ENCODE data around the gene TMPRSS4. TPM values are rescaled to one million over a fixed set of nuclear protein-coding genes. Genes with fewer than 3 reads are reported as not detected.
A peak's percentile ranks its signal among the peaks of the same experiment; 100 is the strongest.

Gene TMPRSS4
- total RNA-seq, 1 experiment from 2014 or later: 1.4 TPM

DNA sequence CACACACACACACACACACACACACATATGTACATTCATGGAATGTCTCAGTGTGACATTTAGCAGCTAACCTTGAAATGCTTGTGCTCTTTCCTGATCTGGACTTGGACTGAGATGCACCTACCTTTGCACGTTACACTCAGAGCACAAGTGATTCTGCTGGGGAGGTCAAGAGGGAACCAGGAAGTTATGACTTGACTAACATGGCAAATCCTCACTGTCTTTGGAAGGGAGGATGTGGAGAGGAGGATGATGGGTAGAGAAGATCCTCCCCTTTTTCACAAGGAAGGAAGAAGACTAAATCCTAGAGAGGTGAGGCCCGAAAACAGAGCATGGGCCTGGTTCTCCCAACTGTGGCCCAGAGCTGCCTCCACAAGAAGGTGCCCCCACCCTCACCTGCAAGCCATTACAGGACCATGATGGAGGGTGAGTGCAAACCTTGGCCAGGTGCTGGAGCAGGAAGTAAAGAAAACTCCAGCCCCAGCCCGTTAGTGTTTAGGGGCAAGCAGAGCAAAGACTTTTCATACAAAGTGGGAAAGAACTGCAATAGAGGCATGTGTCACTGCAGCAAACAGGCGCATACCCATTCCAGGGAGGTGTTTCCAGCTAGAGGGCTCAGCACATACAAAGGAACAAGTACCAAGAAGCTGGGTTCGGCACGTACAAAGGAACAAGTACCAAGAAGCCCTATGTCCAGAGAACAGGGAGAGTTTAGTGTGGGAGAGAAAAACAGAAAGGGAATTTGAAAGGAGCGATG lies 49.4 kb downstream of the TMPRSS4 start (continued):
- TF ChIP-seq, protein P1, sequence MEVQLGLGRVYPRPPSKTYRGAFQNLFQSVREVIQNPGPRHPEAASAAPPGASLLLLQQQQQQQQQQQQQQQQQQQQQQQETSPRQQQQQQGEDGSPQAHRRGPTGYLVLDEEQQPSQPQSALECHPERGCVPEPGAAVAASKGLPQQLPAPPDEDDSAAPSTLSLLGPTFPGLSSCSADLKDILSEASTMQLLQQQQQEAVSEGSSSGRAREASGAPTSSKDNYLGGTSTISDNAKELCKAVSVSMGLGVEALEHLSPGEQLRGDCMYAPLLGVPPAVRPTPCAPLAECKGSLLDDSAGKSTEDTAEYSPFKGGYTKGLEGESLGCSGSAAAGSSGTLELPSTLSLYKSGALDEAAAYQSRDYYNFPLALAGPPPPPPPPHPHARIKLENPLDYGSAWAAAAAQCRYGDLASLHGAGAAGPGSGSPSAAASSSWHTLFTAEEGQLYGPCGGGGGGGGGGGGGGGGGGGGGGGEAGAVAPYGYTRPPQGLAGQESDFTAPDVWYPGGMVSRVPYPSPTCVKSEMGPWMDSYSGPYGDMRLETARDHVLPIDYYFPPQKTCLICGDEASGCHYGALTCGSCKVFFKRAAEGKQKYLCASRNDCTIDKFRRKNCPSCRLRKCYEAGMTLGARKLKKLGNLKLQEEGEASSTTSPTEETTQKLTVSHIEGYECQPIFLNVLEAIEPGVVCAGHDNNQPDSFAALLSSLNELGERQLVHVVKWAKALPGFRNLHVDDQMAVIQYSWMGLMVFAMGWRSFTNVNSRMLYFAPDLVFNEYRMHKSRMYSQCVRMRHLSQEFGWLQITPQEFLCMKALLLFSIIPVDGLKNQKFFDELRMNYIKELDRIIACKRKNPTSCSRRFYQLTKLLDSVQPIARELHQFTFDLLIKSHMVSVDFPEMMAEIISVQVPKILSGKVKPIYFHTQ (CRISPR knock-in tag; IDR thresholded peaks at IDR 0.05): peak; percentile 46; the same call in 1 of the 2 replicates
- TF ChIP-seq, protein P2, sequence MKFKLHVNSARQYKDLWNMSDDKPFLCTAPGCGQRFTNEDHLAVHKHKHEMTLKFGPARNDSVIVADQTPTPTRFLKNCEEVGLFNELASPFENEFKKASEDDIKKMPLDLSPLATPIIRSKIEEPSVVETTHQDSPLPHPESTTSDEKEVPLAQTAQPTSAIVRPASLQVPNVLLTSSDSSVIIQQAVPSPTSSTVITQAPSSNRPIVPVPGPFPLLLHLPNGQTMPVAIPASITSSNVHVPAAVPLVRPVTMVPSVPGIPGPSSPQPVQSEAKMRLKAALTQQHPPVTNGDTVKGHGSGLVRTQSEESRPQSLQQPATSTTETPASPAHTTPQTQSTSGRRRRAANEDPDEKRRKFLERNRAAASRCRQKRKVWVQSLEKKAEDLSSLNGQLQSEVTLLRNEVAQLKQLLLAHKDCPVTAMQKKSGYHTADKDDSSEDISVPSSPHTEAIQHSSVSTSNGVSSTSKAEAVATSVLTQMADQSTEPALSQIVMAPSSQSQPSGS (CRISPR knock-in tag; IDR thresholded peaks at IDR 0.05; ENCODE audit: borderline replicate concordance, low read depth): no peak
- no peak for TF ChIP-seq HMGA2 (CRISPR knock-in tag; IDR thresholded peaks at IDR 0.05)
- TF ChIP-seq, protein P3, sequence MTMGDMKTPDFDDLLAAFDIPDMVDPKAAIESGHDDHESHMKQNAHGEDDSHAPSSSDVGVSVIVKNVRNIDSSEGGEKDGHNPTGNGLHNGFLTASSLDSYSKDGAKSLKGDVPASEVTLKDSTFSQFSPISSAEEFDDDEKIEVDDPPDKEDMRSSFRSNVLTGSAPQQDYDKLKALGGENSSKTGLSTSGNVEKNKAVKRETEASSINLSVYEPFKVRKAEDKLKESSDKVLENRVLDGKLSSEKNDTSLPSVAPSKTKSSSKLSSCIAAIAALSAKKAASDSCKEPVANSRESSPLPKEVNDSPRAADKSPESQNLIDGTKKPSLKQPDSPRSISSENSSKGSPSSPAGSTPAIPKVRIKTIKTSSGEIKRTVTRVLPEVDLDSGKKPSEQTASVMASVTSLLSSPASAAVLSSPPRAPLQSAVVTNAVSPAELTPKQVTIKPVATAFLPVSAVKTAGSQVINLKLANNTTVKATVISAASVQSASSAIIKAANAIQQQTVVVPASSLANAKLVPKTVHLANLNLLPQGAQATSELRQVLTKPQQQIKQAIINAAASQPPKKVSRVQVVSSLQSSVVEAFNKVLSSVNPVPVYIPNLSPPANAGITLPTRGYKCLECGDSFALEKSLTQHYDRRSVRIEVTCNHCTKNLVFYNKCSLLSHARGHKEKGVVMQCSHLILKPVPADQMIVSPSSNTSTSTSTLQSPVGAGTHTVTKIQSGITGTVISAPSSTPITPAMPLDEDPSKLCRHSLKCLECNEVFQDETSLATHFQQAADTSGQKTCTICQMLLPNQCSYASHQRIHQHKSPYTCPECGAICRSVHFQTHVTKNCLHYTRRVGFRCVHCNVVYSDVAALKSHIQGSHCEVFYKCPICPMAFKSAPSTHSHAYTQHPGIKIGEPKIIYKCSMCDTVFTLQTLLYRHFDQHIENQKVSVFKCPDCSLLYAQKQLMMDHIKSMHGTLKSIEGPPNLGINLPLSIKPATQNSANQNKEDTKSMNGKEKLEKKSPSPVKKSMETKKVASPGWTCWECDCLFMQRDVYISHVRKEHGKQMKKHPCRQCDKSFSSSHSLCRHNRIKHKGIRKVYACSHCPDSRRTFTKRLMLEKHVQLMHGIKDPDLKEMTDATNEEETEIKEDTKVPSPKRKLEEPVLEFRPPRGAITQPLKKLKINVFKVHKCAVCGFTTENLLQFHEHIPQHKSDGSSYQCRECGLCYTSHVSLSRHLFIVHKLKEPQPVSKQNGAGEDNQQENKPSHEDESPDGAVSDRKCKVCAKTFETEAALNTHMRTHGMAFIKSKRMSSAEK (CRISPR knock-in tag; IDR thresholded peaks at IDR 0.05; ENCODE audit: borderline replicate concordance): peak; percentile 55; the same call in 1 of the 2 replicates
- TF ChIP-seq ZNF121 (CRISPR knock-in tag; IDR thresholded peaks at IDR 0.05): no peak
- TF ChIP-seq ZNF671 (CRISPR knock-in tag; IDR thresholded peaks at IDR 0.05): peak; percentile 80; the same call in 1 of the 2 replicates

DNA sequence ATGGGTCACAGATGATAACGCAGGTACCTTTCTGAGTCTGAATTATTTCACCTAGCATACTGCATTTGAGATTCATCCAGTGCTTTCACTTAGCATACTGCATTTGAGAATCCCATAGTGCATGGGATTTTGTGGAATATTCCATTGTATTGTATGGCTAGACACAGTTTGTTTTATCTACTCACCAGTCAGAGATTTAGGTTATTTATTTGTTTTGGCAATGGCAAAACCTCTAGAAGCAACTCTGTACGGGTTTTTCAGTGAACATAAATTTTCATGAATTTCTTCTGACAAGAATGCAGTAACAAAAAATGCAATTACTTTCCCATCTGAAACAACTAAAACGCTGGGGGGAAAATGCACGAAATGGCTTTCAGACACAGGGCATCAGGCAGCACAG lies 51.4 kb downstream of the TMPRSS4 start:
- TF ChIP-seq TCF7 (CRISPR knock-in tag; IDR thresholded peaks at IDR 0.05; ENCODE audit: low read depth): no peak
- TF ChIP-seq, protein P4, sequence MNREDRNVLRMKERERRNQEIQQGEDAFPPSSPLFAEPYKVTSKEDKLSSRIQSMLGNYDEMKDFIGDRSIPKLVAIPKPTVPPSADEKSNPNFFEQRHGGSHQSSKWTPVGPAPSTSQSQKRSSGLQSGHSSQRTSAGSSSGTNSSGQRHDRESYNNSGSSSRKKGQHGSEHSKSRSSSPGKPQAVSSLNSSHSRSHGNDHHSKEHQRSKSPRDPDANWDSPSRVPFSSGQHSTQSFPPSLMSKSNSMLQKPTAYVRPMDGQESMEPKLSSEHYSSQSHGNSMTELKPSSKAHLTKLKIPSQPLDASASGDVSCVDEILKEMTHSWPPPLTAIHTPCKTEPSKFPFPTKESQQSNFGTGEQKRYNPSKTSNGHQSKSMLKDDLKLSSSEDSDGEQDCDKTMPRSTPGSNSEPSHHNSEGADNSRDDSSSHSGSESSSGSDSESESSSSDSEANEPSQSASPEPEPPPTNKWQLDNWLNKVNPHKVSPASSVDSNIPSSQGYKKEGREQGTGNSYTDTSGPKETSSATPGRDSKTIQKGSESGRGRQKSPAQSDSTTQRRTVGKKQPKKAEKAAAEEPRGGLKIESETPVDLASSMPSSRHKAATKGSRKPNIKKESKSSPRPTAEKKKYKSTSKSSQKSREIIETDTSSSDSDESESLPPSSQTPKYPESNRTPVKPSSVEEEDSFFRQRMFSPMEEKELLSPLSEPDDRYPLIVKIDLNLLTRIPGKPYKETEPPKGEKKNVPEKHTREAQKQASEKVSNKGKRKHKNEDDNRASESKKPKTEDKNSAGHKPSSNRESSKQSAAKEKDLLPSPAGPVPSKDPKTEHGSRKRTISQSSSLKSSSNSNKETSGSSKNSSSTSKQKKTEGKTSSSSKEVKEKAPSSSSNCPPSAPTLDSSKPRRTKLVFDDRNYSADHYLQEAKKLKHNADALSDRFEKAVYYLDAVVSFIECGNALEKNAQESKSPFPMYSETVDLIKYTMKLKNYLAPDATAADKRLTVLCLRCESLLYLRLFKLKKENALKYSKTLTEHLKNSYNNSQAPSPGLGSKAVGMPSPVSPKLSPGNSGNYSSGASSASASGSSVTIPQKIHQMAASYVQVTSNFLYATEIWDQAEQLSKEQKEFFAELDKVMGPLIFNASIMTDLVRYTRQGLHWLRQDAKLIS (CRISPR knock-in tag; IDR thresholded peaks at IDR 0.05; ENCODE audit: borderline replicate concordance): no peak
- TF ChIP-seq SMAD4 (CRISPR knock-in tag; IDR thresholded peaks at IDR 0.05): no peak
- no peak for TF ChIP-seq NR1H2 (CRISPR knock-in tag; IDR thresholded peaks at IDR 0.05)
- no peak for TF ChIP-seq RORB (CRISPR knock-in tag; IDR thresholded peaks at IDR 0.05)
- TF ChIP-seq, protein P5, sequence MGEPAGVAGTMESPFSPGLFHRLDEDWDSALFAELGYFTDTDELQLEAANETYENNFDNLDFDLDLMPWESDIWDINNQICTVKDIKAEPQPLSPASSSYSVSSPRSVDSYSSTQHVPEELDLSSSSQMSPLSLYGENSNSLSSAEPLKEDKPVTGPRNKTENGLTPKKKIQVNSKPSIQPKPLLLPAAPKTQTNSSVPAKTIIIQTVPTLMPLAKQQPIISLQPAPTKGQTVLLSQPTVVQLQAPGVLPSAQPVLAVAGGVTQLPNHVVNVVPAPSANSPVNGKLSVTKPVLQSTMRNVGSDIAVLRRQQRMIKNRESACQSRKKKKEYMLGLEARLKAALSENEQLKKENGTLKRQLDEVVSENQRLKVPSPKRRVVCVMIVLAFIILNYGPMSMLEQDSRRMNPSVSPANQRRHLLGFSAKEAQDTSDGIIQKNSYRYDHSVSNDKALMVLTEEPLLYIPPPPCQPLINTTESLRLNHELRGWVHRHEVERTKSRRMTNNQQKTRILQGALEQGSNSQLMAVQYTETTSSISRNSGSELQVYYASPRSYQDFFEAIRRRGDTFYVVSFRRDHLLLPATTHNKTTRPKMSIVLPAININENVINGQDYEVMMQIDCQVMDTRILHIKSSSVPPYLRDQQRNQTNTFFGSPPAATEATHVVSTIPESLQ (CRISPR knock-in tag; IDR thresholded peaks at IDR 0.05): no peak
- TF ChIP-seq, protein P6, sequence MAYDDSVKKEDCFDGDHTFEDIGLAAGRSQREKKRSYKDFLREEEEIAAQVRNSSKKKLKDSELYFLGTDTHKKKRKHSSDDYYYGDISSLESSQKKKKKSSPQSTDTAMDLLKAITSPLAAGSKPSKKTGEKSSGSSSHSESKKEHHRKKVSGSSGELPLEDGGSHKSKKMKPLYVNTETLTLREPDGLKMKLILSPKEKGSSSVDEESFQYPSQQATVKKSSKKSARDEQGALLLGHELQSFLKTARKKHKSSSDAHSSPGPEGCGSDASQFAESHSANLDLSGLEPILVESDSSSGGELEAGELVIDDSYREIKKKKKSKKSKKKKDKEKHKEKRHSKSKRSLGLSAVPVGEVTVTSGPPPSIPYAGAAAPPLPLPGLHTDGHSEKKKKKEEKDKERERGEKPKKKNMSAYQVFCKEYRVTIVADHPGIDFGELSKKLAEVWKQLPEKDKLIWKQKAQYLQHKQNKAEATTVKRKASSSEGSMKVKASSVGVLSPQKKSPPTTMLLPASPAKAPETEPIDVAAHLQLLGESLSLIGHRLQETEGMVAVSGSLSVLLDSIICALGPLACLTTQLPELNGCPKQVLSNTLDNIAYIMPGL (CRISPR knock-in tag; IDR thresholded peaks at IDR 0.05): no peak
- TF ChIP-seq, protein P7, sequence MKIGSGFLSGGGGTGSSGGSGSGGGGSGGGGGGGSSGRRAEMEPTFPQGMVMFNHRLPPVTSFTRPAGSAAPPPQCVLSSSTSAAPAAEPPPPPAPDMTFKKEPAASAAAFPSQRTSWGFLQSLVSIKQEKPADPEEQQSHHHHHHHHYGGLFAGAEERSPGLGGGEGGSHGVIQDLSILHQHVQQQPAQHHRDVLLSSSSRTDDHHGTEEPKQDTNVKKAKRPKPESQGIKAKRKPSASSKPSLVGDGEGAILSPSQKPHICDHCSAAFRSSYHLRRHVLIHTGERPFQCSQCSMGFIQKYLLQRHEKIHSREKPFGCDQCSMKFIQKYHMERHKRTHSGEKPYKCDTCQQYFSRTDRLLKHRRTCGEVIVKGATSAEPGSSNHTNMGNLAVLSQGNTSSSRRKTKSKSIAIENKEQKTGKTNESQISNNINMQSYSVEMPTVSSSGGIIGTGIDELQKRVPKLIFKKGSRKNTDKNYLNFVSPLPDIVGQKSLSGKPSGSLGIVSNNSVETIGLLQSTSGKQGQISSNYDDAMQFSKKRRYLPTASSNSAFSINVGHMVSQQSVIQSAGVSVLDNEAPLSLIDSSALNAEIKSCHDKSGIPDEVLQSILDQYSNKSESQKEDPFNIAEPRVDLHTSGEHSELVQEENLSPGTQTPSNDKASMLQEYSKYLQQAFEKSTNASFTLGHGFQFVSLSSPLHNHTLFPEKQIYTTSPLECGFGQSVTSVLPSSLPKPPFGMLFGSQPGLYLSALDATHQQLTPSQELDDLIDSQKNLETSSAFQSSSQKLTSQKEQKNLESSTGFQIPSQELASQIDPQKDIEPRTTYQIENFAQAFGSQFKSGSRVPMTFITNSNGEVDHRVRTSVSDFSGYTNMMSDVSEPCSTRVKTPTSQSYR (CRISPR knock-in tag; IDR thresholded peaks at IDR 0.05): no peak
- no peak for ATAC-seq
- Mint-ChIP-seq H3K4me1 (peaks cover 4% of the 10 kb centered on the region; the same call in 1 of the 2 replicates), H3K9me3 (no peaks in the 10 kb centered on the region), H3K4me3 (no peak overlapping the region), H3K27ac (no peak overlapping the region), H3K27me3 (ENCODE audit: low read depth) (peaks cover 2% of the 10 kb centered on the region; the same call in 1 of the 2 replicates), H3K36me3 (no peaks in the 10 kb centered on the region)
- no peak for DNase-seq (ENCODE audit: low spot score)
- ChIA-PET POLR2A (no interaction called here), CTCF (interaction anchor here (1.2 to 1.5 kb wide), 2 partner anchors 43 to 75 kb away, joined by 3 to 7 read pairs; no protein-coding TSS in a partner anchor)

All from WTC11 (cell line).